NCI-H2107 treated with DMSO at 0.1 percent for 48 hours (cell line): Measurements from ENCODE around the gene RPUSD1.

Source experiments
- DNase-seq: peaks from one replicate; lab custom pipeline; 2025; ENCODE audit not compliant: unreplicated experiment; lab: John Stamatoyannopoulos, UW

Gene RPUSD1

DNA sequence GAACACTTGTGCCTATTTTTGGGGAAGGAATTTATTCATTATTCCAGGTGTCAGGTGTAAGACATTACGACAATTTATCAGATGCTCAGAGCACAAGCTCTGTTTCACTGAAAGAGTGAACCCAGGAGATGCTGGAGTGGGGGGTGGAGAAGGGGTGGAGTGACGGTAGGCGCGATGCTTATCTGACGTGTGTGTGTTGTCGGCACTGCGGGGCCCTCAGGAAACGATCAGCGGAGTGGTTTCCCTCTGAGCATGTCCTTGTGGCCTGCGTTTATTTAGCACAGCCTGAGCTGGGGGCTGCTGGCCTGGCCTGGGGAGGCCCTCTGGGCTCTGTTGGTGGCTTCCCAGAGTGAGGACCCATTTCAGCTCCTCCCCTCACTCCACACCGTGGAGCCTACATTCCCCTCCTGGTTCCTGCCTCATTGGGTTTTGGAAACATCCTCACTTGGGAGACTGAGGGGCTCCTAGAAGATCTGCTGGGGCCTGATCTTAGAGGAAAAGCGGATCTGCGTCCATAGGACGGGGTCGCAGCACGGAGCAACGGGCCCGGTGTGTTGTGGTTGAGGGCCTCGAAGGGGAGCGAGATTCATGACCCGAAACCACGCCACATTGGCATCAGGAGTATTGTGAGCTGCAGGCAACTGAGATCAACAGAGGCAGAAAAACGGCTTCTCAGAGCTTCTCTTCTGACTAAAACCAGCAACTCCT is 31.3 kb upstream of the RPUSD1 start:
- no peak for DNase-seq

- no peak for DNase-seq
Measured at GRCh38 chr16:818592-818991, 30.4 kb upstream of the RPUSD1 start.

GRCh38 chr16:818132-818531 is 30.0 kb upstream of the RPUSD1 start:
- no peak for DNase-seq

DNA sequence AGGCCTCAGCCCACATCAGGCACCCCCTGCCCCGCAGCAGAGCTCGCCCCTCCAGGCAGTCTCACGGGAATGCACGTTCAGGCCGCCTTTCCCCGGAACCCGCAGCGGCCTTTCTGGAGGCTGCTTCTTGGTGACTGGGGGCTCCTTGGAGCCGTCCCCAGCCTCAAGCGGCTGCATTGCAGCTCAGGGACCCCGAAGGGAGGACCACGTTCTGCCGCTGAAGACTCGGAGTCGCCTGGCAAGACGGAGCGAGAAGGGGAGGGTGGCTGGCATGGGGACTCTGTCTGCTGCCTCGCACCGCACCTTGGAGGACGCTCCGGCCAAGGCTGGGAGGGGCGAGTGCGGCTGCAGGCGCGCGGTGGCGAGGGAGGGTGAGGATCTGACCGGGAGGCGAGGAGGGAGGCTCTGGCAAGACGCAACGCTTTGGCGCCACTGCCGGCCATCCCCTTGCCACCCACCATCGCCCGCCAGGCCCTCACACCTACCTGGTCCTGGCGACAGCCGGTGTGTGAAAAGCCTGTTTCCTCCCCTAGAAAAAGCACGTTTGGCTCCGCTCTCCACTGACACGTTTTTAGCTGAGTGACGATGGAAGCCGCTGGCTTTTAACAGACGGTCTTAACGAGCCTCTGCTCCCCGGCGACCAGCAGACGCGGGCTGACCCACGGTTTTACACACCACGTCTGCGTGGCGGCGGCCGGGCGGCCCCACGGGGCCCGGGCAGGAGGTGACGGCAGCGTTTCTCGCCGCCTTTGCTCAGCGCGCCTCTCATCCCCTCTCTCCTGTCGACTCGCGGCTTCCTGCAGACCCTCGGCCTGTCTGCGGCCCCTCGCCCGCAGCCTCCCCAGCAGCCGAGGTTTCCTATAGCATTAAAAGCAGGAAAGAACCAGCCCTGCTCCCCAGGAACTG is 29.1 kb upstream of the RPUSD1 start:
- no peak for DNase-seq

DNA sequence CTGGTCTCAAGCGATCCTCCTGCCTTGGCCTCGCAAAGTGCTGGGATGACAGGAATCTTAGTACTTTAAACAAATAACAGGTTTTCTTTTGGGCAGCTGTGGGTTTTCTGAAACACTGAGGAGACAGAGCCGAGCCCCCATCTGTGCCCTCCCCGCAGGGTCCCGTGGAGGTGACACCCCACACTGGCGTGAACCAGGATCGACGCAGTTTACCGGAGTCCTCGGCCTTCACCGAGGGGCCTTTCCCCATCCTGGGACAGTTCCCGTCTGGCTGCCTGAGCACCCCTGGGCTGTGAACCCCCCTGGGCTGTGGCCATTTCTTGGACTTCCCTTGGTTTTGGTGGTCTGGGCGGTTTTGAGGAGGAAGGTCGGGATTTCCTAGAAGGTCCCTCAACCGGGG is 27.7 kb upstream of the RPUSD1 start:
- no peak for DNase-seq

DNA sequence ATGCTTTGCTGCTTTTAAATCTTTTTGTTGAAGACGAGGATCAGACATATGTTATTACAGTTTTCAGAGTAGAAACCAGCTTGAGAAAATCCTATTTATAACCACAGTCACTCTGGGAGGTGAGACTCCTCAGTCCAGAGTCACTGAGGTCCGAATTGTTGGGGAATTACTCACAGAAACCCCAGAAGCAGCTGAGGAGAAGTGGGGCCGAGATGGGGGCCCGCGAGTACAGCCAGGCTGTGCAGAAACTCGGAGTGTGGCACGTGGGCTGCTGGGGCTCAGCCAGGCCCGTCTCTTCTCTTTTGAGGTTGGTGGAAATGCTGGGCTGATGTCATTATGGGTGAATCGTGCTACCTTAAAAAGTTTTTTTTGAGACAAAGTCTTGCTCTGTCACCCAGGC is 26.8 kb upstream of the RPUSD1 start:
- no peak for DNase-seq

DNA sequence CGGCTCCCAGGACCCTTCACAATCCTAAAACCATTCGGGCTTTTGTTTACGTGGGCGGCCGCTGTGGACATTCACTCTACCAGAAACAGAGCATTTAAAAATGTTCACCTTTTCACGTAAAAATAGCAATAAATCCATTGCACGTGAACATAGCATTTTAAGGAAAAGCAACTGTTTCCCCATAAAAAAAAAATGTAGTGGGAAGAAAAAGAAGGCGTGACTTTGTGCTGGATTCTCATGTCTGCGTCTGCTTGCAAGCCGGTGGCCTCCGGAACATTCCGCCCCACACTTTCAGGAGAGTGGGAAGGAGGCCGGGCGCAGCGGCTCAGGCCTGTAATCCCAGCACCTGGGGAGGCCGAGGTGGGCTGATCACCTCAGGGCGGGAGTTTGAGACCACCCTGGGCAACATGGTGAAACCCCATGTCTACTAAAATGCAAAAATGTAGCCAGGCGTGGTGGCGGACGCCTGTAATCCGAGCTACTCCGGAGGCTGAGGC is 25.8 kb upstream of the RPUSD1 start:
- DNase-seq = no peak

GRCh38 chr16:813204-813915 is 25.2 kb upstream of the RPUSD1 start:
- DNase-seq = no peak

DNA sequence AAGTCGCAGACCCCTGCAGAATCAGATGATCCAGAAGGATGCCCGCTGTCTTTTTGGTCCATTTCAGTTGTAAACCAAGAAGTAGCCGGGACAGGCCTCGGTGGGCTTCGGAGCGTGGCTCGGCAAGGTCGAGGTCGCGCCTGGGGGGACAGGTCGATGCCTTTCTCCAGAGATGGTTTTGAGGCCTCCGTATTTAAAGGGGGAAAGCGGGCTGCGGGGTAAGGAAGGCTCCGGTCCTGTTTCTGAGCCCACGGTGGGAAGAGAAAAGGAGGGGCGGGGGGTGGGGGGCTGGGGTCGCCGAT is 19.9 kb upstream of the RPUSD1 start:
- no peak for DNase-seq

GRCh38 chr16:807347-808084 is 19.3 kb upstream of the RPUSD1 start:
- no peak for DNase-seq

GRCh38 chr16:805474-805873 is 17.3 kb upstream of the RPUSD1 start:
- DNase-seq = no peak

GRCh38 chr16:804193-805048 is 16.2 kb upstream of the RPUSD1 start:
- no peak for DNase-seq

DNA sequence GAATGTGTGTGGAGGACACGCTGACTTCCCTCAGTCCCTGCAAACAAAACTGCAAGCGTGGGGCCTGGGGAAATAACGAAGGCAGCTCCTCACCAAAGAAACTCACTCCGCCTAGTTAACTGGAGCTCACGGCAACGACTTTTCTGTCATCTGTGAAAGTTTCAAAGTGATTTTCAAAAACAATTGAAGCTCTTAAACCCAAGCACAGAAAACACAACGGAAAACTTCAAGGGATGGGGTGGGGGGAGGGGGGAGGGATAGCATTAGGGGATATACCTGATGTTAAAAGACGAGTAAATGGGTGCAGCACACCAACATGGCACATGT is 15.5 kb upstream of the RPUSD1 start:
- no peak for DNase-seq

GRCh38 chr16:802914-803753 is 15.0 kb upstream of the RPUSD1 start:
- no peak for DNase-seq

GRCh38 chr16:802461-802860 is 14.3 kb upstream of the RPUSD1 start:
- DNase-seq = no peak

GRCh38 chr16:801584-802363 is 13.6 kb upstream of the RPUSD1 start:
- no peak for DNase-seq

GRCh38 chr16:800834-801511 is 12.8 kb upstream of the RPUSD1 start:
- no peak for DNase-seq
